BLaER1 (cell line): ENCODE results near the gene TRIM8.
"Not testable (repeated sequence)": the region's sequence is repeated elsewhere in the genome, so short reads cannot be mapped to it uniquely, and the experiment has no call there.

Experiments
- H3K27ac ChIP-seq: shearing (Covaris generic); formaldehyde crosslinking; 2 replicates; pipeline ENCODE4 v1.8.1; 2022
- H3K27me3 ChIP-seq: shearing (Covaris generic); formaldehyde crosslinking; 2 replicates; pipeline ENCODE4 v1.8.1; 2022
- H3K36me3 ChIP-seq: shearing (Covaris generic); formaldehyde crosslinking; 2 replicates; pipeline ENCODE4 v1.8.1; 2022
- H3K4me1 ChIP-seq: shearing (Covaris generic); formaldehyde crosslinking; 2 replicates; pipeline ENCODE4 v1.8.1; 2022
- H3K4me2 ChIP-seq: shearing (Covaris generic); formaldehyde crosslinking; 2 replicates; pipeline ENCODE4 v1.8.1; 2022
- H3K4me3 ChIP-seq: shearing (Covaris generic); formaldehyde crosslinking; 2 replicates; pipeline ENCODE4 v1.8.1; 2022
- H3K9ac ChIP-seq: shearing (Covaris generic); formaldehyde crosslinking; 2 replicates; pipeline ENCODE4 v1.8.1; 2022
- H3K9me3 ChIP-seq: shearing (Covaris generic); formaldehyde crosslinking; 2 replicates; pipeline ENCODE4 v1.8.1; 2022
- H4K20me1 ChIP-seq: shearing (Covaris generic); formaldehyde crosslinking; 2 replicates; pipeline ENCODE4 v1.8.1; 2022
- Cebpa-rat ChIP-seq: shearing (Covaris generic); IDR thresholded peaks from 2 replicates; pipeline ENCODE4 v1.8.1; 2022

Gene TRIM8

DNA sequence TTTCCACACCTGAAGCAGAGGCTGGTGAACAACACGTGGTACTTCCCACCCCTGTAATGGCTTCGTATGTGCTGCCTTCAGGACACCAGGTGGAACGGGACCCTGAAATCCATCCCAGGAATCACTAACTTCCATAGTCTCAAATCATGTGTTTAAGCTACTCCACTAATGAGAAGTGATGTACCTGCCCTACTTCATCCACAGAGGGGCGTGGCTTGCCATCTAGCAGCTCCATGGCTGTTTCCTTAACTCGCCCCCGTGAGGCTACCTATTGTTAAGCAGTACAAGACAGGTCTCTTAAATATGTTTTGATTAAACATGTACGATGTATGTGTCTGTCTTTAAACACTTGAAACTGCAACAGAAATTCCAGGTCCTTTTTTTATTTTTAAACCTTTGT, 38.1 kb downstream of the TRIM8 start:
- no peak for TF ChIP-seq Cebpa-rat
- Histone ChIP-seq H3K36me3 (peaks cover 34% of the 10 kb centered on the region), H3K4me2 (no peak overlapping the region), H3K4me3 (no peak overlapping the region), H4K20me1 (no peaks in the 10 kb centered on the region), H3K27me3 (no peaks in the 10 kb centered on the region), H3K4me1 (peaks cover 22% of the 10 kb centered on the region), H3K9me3 (no peaks in the 10 kb centered on the region), H3K9ac (no peak overlapping the region), H3K27ac (no peak overlapping the region)

DNA sequence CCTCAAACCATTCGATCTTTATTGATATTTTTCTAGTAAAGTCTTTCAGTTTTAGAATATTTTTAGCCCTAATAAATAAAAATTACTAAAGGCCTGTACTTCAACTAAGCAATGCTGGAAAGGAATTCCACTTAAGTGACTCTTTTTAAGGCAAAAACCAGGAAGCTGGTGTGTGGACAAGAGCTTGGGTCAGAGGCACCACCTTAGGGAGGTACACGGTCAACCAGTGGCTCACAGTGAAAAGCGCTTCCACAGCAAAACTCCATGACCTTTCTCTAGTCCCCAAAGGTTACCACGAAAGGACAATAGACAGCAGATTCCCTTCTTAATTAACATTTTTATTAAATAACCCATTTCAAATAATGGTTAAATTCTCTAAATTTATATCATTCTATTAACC, 38.7 kb downstream of the TRIM8 start:
- Histone ChIP-seq H3K36me3 (peaks cover 35% of the 10 kb centered on the region), H3K4me1 (peaks cover 17% of the 10 kb centered on the region), H3K9ac (no peak overlapping the region), H3K27ac (no peak overlapping the region), H3K27me3 (no peaks in the 10 kb centered on the region), H3K4me3 (no peak overlapping the region), H3K9me3 (no peaks in the 10 kb centered on the region), H3K4me2 (no peak overlapping the region), H4K20me1 (no peaks in the 10 kb centered on the region)
- no peak for TF ChIP-seq Cebpa-rat

DNA sequence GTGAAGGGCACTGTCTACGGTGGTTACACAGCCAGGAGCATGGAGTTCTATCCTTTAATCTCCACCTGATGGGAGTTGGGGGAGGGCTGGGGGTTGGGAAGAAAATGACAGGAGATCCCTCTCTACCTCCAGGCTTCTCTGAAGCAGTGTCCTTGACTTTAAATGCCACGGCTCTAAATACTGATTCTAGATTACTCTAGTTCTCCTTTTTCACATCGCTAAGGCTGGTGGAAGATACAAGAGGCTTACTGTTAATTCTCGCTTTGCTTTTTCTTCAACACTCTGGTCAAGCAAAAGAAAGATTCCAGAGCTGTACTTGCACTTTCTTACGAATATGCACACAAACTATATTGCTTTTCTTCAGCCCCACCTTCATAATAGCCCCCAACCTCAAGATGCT, 39.5 kb downstream of the TRIM8 start:
- H3K36me3 ChIP-seq, result peaks cover 42% of the 10 kb centered on the region
- no peaks in the 10 kb centered on the region for H3K27me3 ChIP-seq
- H3K9ac ChIP-seq, result no peak overlapping the region
- H3K9me3 ChIP-seq, result no peaks in the 10 kb centered on the region
- no peak overlapping the region for H3K4me2 ChIP-seq
- TF ChIP-seq Cebpa-rat, result no peak
- peaks cover 10% of the 10 kb centered on the region for H3K4me1 ChIP-seq
- H4K20me1 ChIP-seq, result no peaks in the 10 kb centered on the region
- no peak overlapping the region for H3K27ac ChIP-seq
- H3K4me3 ChIP-seq, result no peak overlapping the region

DNA sequence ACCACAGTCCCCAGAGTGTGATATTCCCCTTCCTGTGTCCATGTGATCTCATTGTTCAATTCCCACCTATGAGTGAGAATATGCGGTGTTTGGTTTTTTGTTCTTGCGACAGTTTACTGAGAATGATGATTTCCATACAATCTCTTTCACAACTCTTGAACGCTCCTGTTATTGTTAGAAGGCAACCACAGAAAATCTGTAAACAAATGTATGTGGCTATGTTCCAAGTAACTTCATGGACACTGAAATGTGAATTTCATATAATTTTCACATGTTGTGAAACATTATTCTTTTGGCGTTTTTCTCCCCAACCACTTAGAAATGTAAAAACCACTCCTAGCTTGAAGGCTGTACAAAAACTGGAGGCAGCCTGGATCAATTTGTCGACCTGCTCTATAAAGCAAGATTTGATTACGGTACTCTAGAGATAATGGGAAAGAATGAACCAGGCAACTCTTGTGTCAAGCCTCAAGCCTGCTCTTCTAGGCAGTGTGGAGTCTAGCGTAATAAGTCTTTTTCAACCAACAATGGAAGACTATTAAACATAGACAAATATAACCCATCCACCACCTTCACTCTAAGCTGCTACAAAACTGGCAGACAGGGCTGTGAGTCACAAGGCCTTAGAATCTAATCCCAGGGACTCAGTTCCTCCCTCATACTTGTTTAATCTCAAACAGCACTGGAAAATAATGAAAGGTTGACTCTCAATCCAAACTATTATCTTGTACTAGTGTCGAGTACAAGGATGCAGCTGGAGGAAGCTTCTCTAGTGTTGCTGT, 47.2 kb downstream of the TRIM8 start:
- H4K20me1 ChIP-seq, result no peaks in the 10 kb centered on the region
- no peak overlapping the region for H3K4me2 ChIP-seq
- no peaks in the 10 kb centered on the region for H3K27me3 ChIP-seq
- H3K4me1 ChIP-seq, result no peaks in the 10 kb centered on the region
- no peak overlapping the region for H3K27ac ChIP-seq
- H3K36me3 ChIP-seq, result peaks cover 39% of the 10 kb centered on the region
- H3K9me3 ChIP-seq, result no peaks in the 10 kb centered on the region
- no peak overlapping the region for H3K9ac ChIP-seq
- TF ChIP-seq Cebpa-rat, result no peak
- H3K4me3 ChIP-seq, result no peak overlapping the region

DNA sequence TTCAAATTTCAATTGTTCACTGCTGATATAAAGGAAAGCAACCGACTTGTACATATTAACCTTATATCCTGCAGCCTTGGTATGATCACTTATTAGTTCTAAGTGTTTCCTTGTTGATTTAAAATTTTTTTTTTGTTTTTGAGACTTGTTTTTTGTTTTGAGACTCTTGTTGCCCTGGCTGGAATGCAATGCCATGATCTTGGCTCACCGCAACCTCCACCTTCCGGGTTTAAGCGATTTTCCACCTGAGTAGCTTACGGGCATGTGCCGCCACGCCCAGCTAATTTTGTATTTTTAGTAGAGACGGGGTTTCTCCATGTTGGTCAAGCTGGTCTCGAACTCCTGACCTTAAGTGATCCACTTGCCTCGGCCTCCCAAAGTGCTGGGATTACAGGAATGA, 51.1 kb downstream of the TRIM8 start:
- H3K27me3 ChIP-seq, H3K27ac ChIP-seq, H4K20me1 ChIP-seq, H3K9ac ChIP-seq, H3K4me1 ChIP-seq, H3K4me3 ChIP-seq, H3K9me3 ChIP-seq, H3K4me2 ChIP-seq: not testable (repeated sequence)
- peaks cover 51% of the 10 kb centered on the region for H3K36me3 ChIP-seq

DNA sequence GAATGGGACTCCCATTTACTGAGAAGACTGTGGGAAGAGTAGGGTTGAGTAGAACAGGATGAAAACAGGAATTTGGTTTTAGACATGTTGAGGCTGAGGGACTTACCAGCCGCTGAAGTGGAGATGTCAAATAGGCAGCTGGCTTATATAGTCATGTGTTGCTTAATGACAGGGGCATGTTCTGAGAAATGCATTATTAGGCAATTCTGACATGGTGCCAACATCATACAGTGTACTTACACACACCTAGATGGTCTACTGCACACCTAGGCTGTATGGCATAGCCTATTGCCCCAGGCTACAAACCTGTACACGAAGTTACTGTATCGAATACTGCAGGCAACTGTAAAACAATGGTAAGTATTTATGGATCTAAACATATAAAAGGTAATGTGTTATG, 52.5 kb downstream of the TRIM8 start:
- Histone ChIP-seq H3K27ac (no peak overlapping the region), H3K9ac (no peak overlapping the region), H3K36me3 (peaks cover 57% of the 10 kb centered on the region), H3K9me3 (no peaks in the 10 kb centered on the region), H3K4me2 (no peak overlapping the region), H4K20me1 (no peaks in the 10 kb centered on the region), H3K4me1 (peaks cover 15% of the 10 kb centered on the region; the same call in 1 of the 2 replicates), H3K27me3 (no peaks in the 10 kb centered on the region), H3K4me3 (no peak overlapping the region)
- no peak for TF ChIP-seq Cebpa-rat

DNA sequence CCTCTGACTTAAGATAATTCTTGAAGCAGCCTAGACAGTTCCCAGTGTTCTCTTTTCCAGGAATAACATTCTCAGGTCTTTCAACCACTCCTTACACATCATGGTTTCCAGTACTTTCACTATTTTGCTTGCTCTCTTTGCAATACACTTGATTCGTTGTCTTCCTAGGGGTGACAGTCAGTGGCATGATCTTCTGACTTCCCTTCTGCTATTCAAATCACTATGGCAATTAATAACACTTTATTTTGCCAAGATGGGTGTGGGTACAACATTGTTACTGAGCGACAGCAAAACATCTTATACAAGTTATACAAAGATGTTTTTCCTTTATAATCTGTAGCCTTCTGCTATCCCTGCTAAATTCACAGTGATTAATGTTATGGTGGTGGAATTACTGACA, 54.6 kb downstream of the TRIM8 start:
- H3K36me3 ChIP-seq, result peaks cover 53% of the 10 kb centered on the region
- H3K4me2 ChIP-seq, result no peak overlapping the region
- H3K4me1 ChIP-seq, result peaks cover 15% of the 10 kb centered on the region; the same call in 1 of the 2 replicates
- no peaks in the 10 kb centered on the region for H3K27me3 ChIP-seq
- H3K9me3 ChIP-seq, result no peaks in the 10 kb centered on the region
- H4K20me1 ChIP-seq, result no peaks in the 10 kb centered on the region
- TF ChIP-seq Cebpa-rat, result no peak
- H3K27ac ChIP-seq, result no peak overlapping the region
- H3K4me3 ChIP-seq, result no peak overlapping the region
- no peak overlapping the region for H3K9ac ChIP-seq

- Histone ChIP-seq H3K9ac (no peak overlapping the region), H3K9me3 (no peaks in the 10 kb centered on the region), H3K27ac (no peak overlapping the region), H3K4me3 (no peak overlapping the region), H3K36me3 (peaks cover 47% of the 10 kb centered on the region), H3K4me2 (no peak overlapping the region), H3K27me3 (no peaks in the 10 kb centered on the region), H4K20me1 (peaks cover 17% of the 10 kb centered on the region), H3K4me1 (peaks cover 30% of the 10 kb centered on the region)
- no peak for TF ChIP-seq Cebpa-rat
These were observed 57.0 kb downstream of the TRIM8 start for GRCh38 chr10:102701272-102701671.

- peaks cover 42% of the 10 kb centered on the region for H3K36me3 ChIP-seq
- no peak for TF ChIP-seq Cebpa-rat
- peaks cover 33% of the 10 kb centered on the region for H3K4me1 ChIP-seq
- H3K4me3 ChIP-seq, result no peak overlapping the region
- H3K9me3 ChIP-seq, result no peaks in the 10 kb centered on the region
- no peak overlapping the region for H3K27ac ChIP-seq
- no peak overlapping the region for H3K4me2 ChIP-seq
- H3K27me3 ChIP-seq, result no peaks in the 10 kb centered on the region
- peaks cover 17% of the 10 kb centered on the region for H4K20me1 ChIP-seq
- no peak overlapping the region for H3K9ac ChIP-seq
These were observed 57.5 kb downstream of the TRIM8 start for GRCh38 chr10:102701796-102702195.

GRCh38 chr10:102702742-102703141, 58.5 kb downstream of the TRIM8 start:
- TF ChIP-seq Cebpa-rat, result no peak
- no peaks in the 10 kb centered on the region for H3K27me3 ChIP-seq
- H3K4me2 ChIP-seq, result no peak overlapping the region
- H3K9ac ChIP-seq, result no peak overlapping the region
- H3K4me1 ChIP-seq, result peaks cover 37% of the 10 kb centered on the region
- peaks cover 33% of the 10 kb centered on the region for H3K36me3 ChIP-seq
- H3K27ac ChIP-seq, result no peak overlapping the region
- no peak overlapping the region for H3K4me3 ChIP-seq
- peaks cover 17% of the 10 kb centered on the region for H4K20me1 ChIP-seq
- no peaks in the 10 kb centered on the region for H3K9me3 ChIP-seq

- TF ChIP-seq Cebpa-rat, result no peak
- no peak overlapping the region for H3K9ac ChIP-seq
- peaks cover 16% of the 10 kb centered on the region for H3K36me3 ChIP-seq
- H3K4me3 ChIP-seq, result no peak overlapping the region
- H3K4me2 ChIP-seq, result peak overlapping the region; percentile 64
- H3K27ac ChIP-seq, result no peak overlapping the region
- peaks cover 36% of the 10 kb centered on the region for H3K4me1 ChIP-seq
- H4K20me1 ChIP-seq, result peaks cover 17% of the 10 kb centered on the region
- H3K9me3 ChIP-seq, result no peaks in the 10 kb centered on the region
- no peaks in the 10 kb centered on the region for H3K27me3 ChIP-seq
These were observed 60.6 kb downstream of the TRIM8 start for GRCh38 chr10:102704915-102705314.
